Mesenchymal stem cell (in vitro differentiated cells and primary cell): ENCODE results near the gene NR2C2.
A peak's percentile ranks its signal among the peaks of the same experiment; 100 is the strongest.

Experiments used
- DNase-seq: peaks from one replicate; pipeline ENCODE4 v3.0.0-alpha.2; 2013
- H2AFZ ChIP-seq: one replicate; pipeline ENCODE4 v1.6.1; 2013; ENCODE audit warnings: low read depth, mild to moderate bottlenecking, control low read depth, inconsistent platforms, low read length, moderate library complexity
- H2AK5ac ChIP-seq: 2 replicates; pipeline ENCODE4 v1.6.1; 2013; ENCODE audit warnings: low read length, moderate library complexity, mild to moderate bottlenecking, inconsistent platforms; ENCODE audit not compliant: severe bottlenecking
- H2BK120ac ChIP-seq: one replicate; pipeline ENCODE4 v1.6.1; 2013; ENCODE audit warnings: low read depth, mild to moderate bottlenecking, inconsistent platforms, low read length, moderate library complexity
- H2BK12ac ChIP-seq, 2 experiments: one replicate each; pipeline ENCODE4 v1.6.1; 2013; ENCODE audit warnings: inconsistent platforms in 2 of 2, low read length in 2 of 2, mild to moderate bottlenecking in 2 of 2, moderate library complexity in 2 of 2, control low read depth in 1 of 2
- H2BK15ac ChIP-seq: one replicate; pipeline ENCODE4 v1.6.1; 2013; ENCODE audit warnings: mild to moderate bottlenecking, low read depth, inconsistent platforms; ENCODE audit not compliant: poor library complexity, severe bottlenecking
- H2BK5ac ChIP-seq: 2 replicates; pipeline ENCODE4 v1.6.1; 2013; ENCODE audit warnings: low read depth, mild to moderate bottlenecking, low read length, control low read depth, inconsistent platforms; ENCODE audit not compliant: poor library complexity, severe bottlenecking
- H3K14ac ChIP-seq, 2 experiments: one replicate each; pipeline ENCODE4 v1.6.1; 2013; ENCODE audit warnings: inconsistent platforms in 2 of 2, low read length in 2 of 2, control low read depth in 1 of 2, mild to moderate bottlenecking in 1 of 2, moderate library complexity in 1 of 2
- H3K18ac ChIP-seq, 2 experiments: one replicate each; pipeline ENCODE4 v1.6.1; 2013; ENCODE audit warnings: inconsistent platforms in 2 of 2, low read length in 2 of 2, control low read depth in 1 of 2, low read depth in 1 of 2, mild to moderate bottlenecking in 1 of 2
- H3K23ac ChIP-seq, 2 experiments: one replicate each; pipeline ENCODE4 v1.6.1; 2013; ENCODE audit warnings: inconsistent platforms in 2 of 2, low read length in 2 of 2, mild to moderate bottlenecking in 2 of 2, moderate library complexity in 2 of 2, control low read depth in 1 of 2
- H3K27ac ChIP-seq: 2 replicates; pipeline ENCODE4 v1.5.1; 2013; ENCODE audit warnings: mild to moderate bottlenecking, moderate library complexity, low read length, control low read depth, inconsistent platforms; ENCODE audit not compliant: poor library complexity, severe bottlenecking
- H3K27me3 ChIP-seq, 2 experiments: 2 replicates each; pipeline versions ENCODE4 v1.6.1 to v1.7.0; 2013; ENCODE audit warnings: low read length in 2 of 2, mild to moderate bottlenecking in 2 of 2, moderate library complexity in 2 of 2, control low read depth in 1 of 2, inconsistent platforms in 1 of 2; ENCODE audit not compliant: control insufficient read depth in 1 of 2, insufficient read depth in 1 of 2
- H3K36me3 ChIP-seq, 2 experiments: 2 replicates each; pipeline versions ENCODE4 v1.6.1 to v1.7.0; 2013; ENCODE audit warnings: low read length in 2 of 2, control low read depth in 1 of 2, inconsistent platforms in 1 of 2, low read depth in 1 of 2, mild to moderate bottlenecking in 1 of 2; ENCODE audit not compliant: insufficient read depth in 2 of 2, control insufficient read depth in 1 of 2
- H3K4ac ChIP-seq, 2 experiments: one replicate each; pipeline ENCODE4 v1.6.1; 2013; ENCODE audit warnings: inconsistent platforms in 2 of 2, low read length in 2 of 2, mild to moderate bottlenecking in 2 of 2, moderate library complexity in 2 of 2, control low read depth in 1 of 2, low read depth in 1 of 2
- H3K4me1 ChIP-seq: 2 replicates; pipeline ENCODE4 v1.6.1; 2013; ENCODE audit warnings: low read depth, low read length, control low read depth; ENCODE audit not compliant: control insufficient read depth, insufficient read depth
- H3K4me2 ChIP-seq: 2 replicates; pipeline ENCODE4 v1.6.1; 2013; ENCODE audit warnings: low read length, mild to moderate bottlenecking, inconsistent platforms; ENCODE audit not compliant: poor library complexity, severe bottlenecking
- H3K4me3 ChIP-seq, 2 experiments: 2 replicates each; pipeline versions ENCODE4 v1.5.1 to v1.7.0; 2013; ENCODE audit warnings: low read length in 2 of 2, mild to moderate bottlenecking in 2 of 2, control low read depth in 1 of 2, low read depth in 1 of 2; ENCODE audit not compliant: insufficient read depth in 1 of 2
- H3K79me1 ChIP-seq: replicated peaks from 2 replicates; pipeline ENCODE4 v1.6.1; 2013; ENCODE audit warnings: mild to moderate bottlenecking, control low read depth, low read length, inconsistent platforms; ENCODE audit not compliant: poor library complexity, severe bottlenecking
- H3K9ac ChIP-seq: 2 replicates; pipeline ENCODE4 v1.7.0; 2013; ENCODE audit warnings: mild to moderate bottlenecking, low read length, moderate library complexity
- H3K9me3 ChIP-seq: 2 replicates; pipeline ENCODE4 v1.7.0; 2013; ENCODE audit warnings: mild to moderate bottlenecking, low read length; ENCODE audit not compliant: control insufficient read depth
- H4K8ac ChIP-seq: one replicate; pipeline ENCODE4 v1.6.1; 2013; ENCODE audit warnings: inconsistent platforms, mild to moderate bottlenecking, low read length, moderate library complexity
- H4K91ac ChIP-seq: one replicate; pipeline ENCODE4 v1.6.1; 2013; ENCODE audit warnings: mild to moderate bottlenecking, low read length, inconsistent platforms
- WGBS: methylation state at CpG from one replicate; pipeline ENCODE4 v1.1.7; 2013; ENCODE audit warnings: mixed read lengths; 5-methylcytosine and 5-hydroxymethylcytosine counted together

Gene NR2C2

DNA sequence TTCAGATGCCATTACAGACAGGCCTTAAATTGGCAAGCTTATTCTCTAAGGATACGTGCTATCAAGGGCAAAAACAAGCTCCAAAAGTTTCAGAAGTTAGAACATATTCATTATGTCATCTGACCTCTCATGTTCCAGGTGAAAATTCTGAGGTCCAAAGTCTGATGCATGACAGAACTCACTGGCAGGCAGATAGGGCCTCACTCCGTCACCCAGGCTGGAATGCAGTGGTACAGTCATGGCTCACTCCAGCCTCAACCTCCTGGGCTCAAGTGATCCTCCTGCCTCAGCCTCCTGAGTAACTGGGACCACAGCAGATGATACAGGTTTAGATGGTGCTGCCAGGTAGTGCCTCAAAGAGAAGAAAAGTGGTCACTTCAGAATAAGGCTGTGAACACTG lies 102.2 kb downstream of the NR2C2 start:
- no peak for DNase-seq
- no peaks in the 10 kb centered on the region for H3K27me3 ChIP-seq

DNA sequence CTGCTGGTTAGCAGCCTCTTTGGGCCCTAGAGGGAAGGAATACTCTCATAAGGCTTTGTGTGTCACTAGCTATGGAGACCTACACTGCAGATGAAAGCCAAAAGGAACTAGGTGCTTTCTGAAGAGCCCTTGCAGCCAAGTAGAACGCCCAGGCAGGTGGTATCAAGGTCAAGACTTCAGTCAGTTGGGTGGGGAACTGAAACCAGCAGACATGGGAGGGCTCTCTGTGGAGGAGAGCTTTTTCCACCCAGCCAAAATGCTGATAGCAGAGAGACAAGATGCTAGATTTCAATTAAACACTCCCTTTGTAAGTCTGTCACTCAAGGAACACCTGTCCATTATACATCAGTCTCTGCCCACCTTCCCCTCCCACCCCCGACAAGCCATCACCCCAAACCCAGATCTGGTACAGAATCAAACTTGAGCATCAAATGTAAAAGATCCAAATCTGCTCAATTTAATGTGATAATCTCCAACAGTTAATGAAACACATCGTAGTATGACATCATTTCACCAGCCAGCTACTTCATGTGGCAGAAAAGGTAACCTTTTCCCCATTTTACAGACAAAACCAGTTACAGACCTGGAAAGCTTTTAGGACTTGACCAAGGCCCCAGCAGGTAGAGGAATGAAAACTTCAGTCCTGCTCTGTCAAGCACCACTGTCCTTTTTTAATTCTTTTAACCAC lies 103.2 kb downstream of the NR2C2 start:
- no peak overlapping the region for H3K4me3 ChIP-seq
- no peak for DNase-seq
- no peak overlapping the region for H2BK15ac ChIP-seq
- H3K4me1 ChIP-seq, result peaks cover 1% of the 10 kb centered on the region
- WGBS, result 88% methylated on average over 3 of the region's 3 CpGs
- no peak overlapping the region for H2AK5ac ChIP-seq
- H2AFZ ChIP-seq, result no peak overlapping the region
- no peak overlapping the region for H4K8ac ChIP-seq
- H2BK12ac ChIP-seq, result no peak overlapping the region
- peak overlapping the region in 1 of 2 experiments; percentile 77 for H3K23ac ChIP-seq
- H3K9ac ChIP-seq, result no peak overlapping the region
- no peak overlapping the region for H2BK5ac ChIP-seq
- no peak overlapping the region for H3K4ac ChIP-seq
- H3K27ac ChIP-seq, result no peak overlapping the region
- peaks cover 34% of the 10 kb centered on the region for H3K79me1 ChIP-seq
- no peak overlapping the region for H3K4me2 ChIP-seq
- no peak overlapping the region for H2BK120ac ChIP-seq
- H3K9me3 ChIP-seq, result no peaks in the 10 kb centered on the region
- H3K18ac ChIP-seq, result no peak overlapping the region
- no peak overlapping the region for H4K91ac ChIP-seq
- H3K27me3 ChIP-seq, result no peaks in the 10 kb centered on the region
- peaks cover 50 to 80% of the 10 kb centered on the region in 2 experiments for H3K36me3 ChIP-seq
- H3K14ac ChIP-seq, result no peak overlapping the region

More for the DNA sequence above, 102.2 kb downstream of the NR2C2 start:
- Histone ChIP-seq H2BK120ac (no peak overlapping the region), H3K79me1 (peaks cover 39% of the 10 kb centered on the region), H3K27ac (no peak overlapping the region), H4K8ac (no peak overlapping the region), H3K4me2 (no peak overlapping the region), H2AFZ (no peak overlapping the region), H3K4me3 (no peak overlapping the region), H3K9me3 (no peaks in the 10 kb centered on the region), H3K4ac (no peak overlapping the region), H3K4me1 (no peaks in the 10 kb centered on the region), H2BK12ac (no peak overlapping the region), H3K9ac (no peak overlapping the region), H2BK15ac (no peak overlapping the region), H2BK5ac (no peak overlapping the region), H2AK5ac (no peak overlapping the region), H4K91ac (no peak overlapping the region), H3K23ac (peak overlapping the region in 1 of 2 experiments; percentile 10), H3K36me3 (peaks cover 57 to 90% of the 10 kb centered on the region in 2 experiments), H3K18ac (no peak overlapping the region), H3K14ac (no peak overlapping the region)
- 96% methylated on average over 2 of the region's 2 CpGs for WGBS

DNA sequence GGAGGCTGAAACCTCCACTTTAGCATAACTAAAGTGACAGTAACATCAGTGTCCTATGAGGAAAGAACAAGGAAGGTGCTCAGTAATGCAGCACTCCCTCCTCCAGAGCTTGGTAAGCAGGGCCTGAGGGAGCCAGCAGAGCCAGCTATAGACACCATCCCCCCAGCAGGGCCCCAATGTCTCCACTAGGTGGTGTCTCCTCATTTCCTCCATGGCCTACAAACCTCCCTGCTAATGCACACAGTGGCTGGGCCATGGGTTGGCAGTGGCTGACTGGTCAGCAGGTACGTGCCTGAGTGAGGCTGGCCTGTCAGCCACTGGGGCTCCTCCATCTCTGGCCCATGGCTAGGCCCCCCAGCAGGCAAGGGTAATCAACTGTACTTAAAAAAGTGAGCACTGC lies 104.1 kb downstream of the NR2C2 start:
- Histone ChIP-seq H3K79me1 (peaks cover 32% of the 10 kb centered on the region), H3K27ac (no peak overlapping the region), H2AFZ (no peak overlapping the region), H3K14ac (no peak overlapping the region), H3K4me1 (peaks cover 1% of the 10 kb centered on the region), H4K8ac (peak overlapping the region; percentile 12), H2BK12ac (no peak overlapping the region), H3K4ac (no peak overlapping the region), H4K91ac (no peak overlapping the region), H3K4me3 (no peak overlapping the region), H2BK15ac (no peak overlapping the region), H3K18ac (no peak overlapping the region), H3K4me2 (no peak overlapping the region), H2AK5ac (no peak overlapping the region), H2BK5ac (no peak overlapping the region), H3K9ac (no peak overlapping the region), H2BK120ac (no peak overlapping the region), H3K9me3 (no peaks in the 10 kb centered on the region), H3K36me3 (peaks cover 48 to 75% of the 10 kb centered on the region in 2 experiments), H3K23ac (peak overlapping the region in 1 of 2 experiments; percentile 14), H3K27me3 (no peaks in the 10 kb centered on the region)
- DNase-seq, result peak; percentile 61
- 62% methylated on average over 1 of the region's 1 CpG for WGBS

DNA sequence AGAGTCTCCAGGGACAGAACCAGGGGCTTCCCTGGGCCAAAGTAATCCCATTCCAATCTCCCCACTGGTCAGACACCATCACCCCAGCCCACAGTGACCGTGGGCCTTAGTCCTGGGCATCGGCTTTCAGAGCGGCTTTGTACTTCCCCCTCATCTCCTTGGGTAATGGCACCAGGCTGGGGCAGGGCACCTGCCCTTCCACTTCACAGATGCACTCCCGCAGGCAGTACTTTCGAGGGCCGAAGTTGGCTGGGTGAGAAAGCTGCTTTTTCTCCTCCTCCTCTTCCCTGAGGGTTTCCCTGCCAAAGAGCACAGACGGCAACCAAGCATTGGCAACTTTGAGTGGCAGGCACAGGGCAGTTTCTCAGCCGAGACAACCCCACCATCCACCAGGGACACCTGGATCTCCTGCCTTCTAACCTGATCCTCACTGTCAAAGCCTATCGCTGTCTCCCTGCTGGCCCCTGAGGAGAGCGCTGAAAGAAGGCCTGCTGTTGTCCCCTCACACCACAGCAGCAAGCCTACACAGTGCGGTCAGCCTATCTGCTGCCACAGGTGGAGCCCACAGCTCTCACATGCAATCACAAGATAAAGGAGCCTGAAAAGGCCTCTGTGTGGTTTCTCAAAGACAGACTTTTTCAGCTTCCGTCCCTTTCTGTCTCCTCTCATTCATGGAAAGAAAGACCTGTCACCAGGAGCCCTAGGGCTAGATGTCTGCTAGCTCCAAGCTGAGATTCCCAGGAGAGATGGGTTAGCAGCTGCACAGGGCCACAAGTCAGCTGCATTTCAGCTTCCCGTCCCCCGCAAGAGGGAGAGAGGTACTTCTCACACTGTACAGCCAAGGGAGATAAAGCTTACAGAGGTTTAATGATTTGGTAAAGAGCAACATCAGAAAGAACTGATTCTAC lies 105.2 kb downstream of the NR2C2 start:
- no peak overlapping the region for H2AFZ ChIP-seq
- H2BK12ac ChIP-seq, result no peak overlapping the region
- no peaks in the 10 kb centered on the region for H3K9me3 ChIP-seq
- H4K91ac ChIP-seq, result no peak overlapping the region
- no peak overlapping the region for H3K4ac ChIP-seq
- H3K9ac ChIP-seq, result no peak overlapping the region
- no peak overlapping the region for H3K23ac ChIP-seq
- no peak overlapping the region for H3K4me2 ChIP-seq
- H3K36me3 ChIP-seq, result peaks cover 47 to 75% of the 10 kb centered on the region in 2 experiments
- no peak overlapping the region for H3K18ac ChIP-seq
- peaks cover 35% of the 10 kb centered on the region for H3K79me1 ChIP-seq
- H2BK5ac ChIP-seq, result no peak overlapping the region
- no peak overlapping the region for H4K8ac ChIP-seq
- peaks cover 1% of the 10 kb centered on the region for H3K4me1 ChIP-seq
- H3K27me3 ChIP-seq, result no peaks in the 10 kb centered on the region
- H2BK15ac ChIP-seq, result no peak overlapping the region
- no peak overlapping the region for H2BK120ac ChIP-seq
- no peak overlapping the region for H3K14ac ChIP-seq
- H3K27ac ChIP-seq, result no peak overlapping the region
- no peak overlapping the region for H3K4me3 ChIP-seq
- H2AK5ac ChIP-seq, result no peak overlapping the region
- no peak for DNase-seq
- 98% methylated on average over 12 of the region's 14 CpGs for WGBS
